Limb (tissue), 2 donors: ENCODE data around the gene MED15.

Experiments
- DNase-seq, 2 donors: peaks; one replicate each; pipeline ENCODE4 v3.0.0-alpha.2; 2016; ENCODE audit errors: extremely low spot score in 2 of 2

Gene MED15

GRCh38 chr22:20569059-20570058 lies 61.9 kb downstream of the MED15 start:
- DNase-seq: peak; percentile 16 to 28

GRCh38 chr22:20571078-20571503 lies 63.7 kb downstream of the MED15 start:
- DNase-seq: peak in 1 of 2 donors; percentile 14

GRCh38 chr22:20571531-20572007 lies 64.2 kb downstream of the MED15 start:
- no peak for DNase-seq

GRCh38 chr22:20572132-20572802 lies 64.9 kb downstream of the MED15 start:
- no peak for DNase-seq

- DNase-seq: no peak
These were observed 65.9 kb downstream of the MED15 start for GRCh38 chr22:20573176-20573832.

- DNase-seq: no peak
These were observed 66.6 kb downstream of the MED15 start for GRCh38 chr22:20573833-20574615.

- no peak for DNase-seq
These were observed 67.5 kb downstream of the MED15 start for GRCh38 chr22:20574920-20575353.

- DNase-seq: no peak
These were observed 68.5 kb downstream of the MED15 start for GRCh38 chr22:20575724-20576444.

- no peak for DNase-seq
These were observed 69.0 kb downstream of the MED15 start for GRCh38 chr22:20576445-20576816.

GRCh38 chr22:20577045-20577444 lies 69.6 kb downstream of the MED15 start:
- DNase-seq: no peak

- no peak for DNase-seq
These were observed 70.2 kb downstream of the MED15 start for GRCh38 chr22:20577549-20577975.

- DNase-seq: no peak
These were observed 70.8 kb downstream of the MED15 start for GRCh38 chr22:20578192-20578591.

GRCh38 chr22:20578707-20579106 lies 71.3 kb downstream of the MED15 start:
- DNase-seq: no peak

GRCh38 chr22:20579273-20580120 lies 72.1 kb downstream of the MED15 start:
- no peak for DNase-seq

GRCh38 chr22:20580179-20580578 lies 72.8 kb downstream of the MED15 start:
- DNase-seq: no peak

- no peak for DNase-seq
These were observed 73.4 kb downstream of the MED15 start for GRCh38 chr22:20580611-20581502.

GRCh38 chr22:20581503-20582170 lies 74.2 kb downstream of the MED15 start:
- no peak for DNase-seq

- DNase-seq: no peak
These were observed 74.7 kb downstream of the MED15 start for GRCh38 chr22:20582171-20582511.
